ENCODE measurements around the gene ADI1.

DNA sequence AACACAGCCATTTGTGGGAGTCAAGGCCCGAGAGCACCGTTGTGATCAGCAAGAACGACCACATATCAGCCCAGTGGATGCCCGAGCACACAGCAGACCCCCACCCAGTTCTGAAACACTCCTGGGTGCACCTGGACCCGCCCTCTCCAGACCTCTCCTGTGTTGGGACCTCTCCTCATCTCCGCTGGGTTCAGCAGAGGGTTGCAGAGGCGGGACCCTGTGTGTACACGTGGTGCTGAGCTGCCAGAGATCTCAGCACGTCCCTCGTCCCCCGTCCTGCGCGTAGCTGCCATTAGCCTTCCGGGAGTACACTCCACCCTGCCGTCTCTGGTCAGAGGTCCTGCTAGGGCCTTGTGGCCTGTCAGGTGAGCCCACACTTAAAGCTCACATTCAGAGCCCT is 51.7 kb downstream of the ADI1 start:
- no peak for TF ChIP-seq RCOR1 (IDR thresholded peaks at IDR 0.05; ENCODE audit: insufficient replicate concordance, low read length)
- TF ChIP-seq, protein P1, sequence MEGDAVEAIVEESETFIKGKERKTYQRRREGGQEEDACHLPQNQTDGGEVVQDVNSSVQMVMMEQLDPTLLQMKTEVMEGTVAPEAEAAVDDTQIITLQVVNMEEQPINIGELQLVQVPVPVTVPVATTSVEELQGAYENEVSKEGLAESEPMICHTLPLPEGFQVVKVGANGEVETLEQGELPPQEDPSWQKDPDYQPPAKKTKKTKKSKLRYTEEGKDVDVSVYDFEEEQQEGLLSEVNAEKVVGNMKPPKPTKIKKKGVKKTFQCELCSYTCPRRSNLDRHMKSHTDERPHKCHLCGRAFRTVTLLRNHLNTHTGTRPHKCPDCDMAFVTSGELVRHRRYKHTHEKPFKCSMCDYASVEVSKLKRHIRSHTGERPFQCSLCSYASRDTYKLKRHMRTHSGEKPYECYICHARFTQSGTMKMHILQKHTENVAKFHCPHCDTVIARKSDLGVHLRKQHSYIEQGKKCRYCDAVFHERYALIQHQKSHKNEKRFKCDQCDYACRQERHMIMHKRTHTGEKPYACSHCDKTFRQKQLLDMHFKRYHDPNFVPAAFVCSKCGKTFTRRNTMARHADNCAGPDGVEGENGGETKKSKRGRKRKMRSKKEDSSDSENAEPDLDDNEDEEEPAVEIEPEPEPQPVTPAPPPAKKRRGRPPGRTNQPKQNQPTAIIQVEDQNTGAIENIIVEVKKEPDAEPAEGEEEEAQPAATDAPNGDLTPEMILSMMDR (conservative IDR thresholded peaks at IDR 0.05; ENCODE audit: low read depth, low read length) = no peak
- TF ChIP-seq SMC3 (IDR thresholded peaks at IDR 0.05; ENCODE audit: low read depth, low read length) = no peak
- no peak for TF ChIP-seq POLR2A (IDR thresholded peaks at IDR 0.05; ENCODE audit: low read depth, low read length)
- TF ChIP-seq ELK1 (IDR thresholded peaks at IDR 0.05; ENCODE audit: borderline replicate concordance, low read depth, low read length) = no peak
- no peak for TF ChIP-seq RAD21 (IDR thresholded peaks at IDR 0.05; ENCODE audit: low read length)
- no peak for TF ChIP-seq USF2 (IDR thresholded peaks at IDR 0.05; ENCODE audit: low read depth, low read length)
- no peak for TF ChIP-seq MAFK (IDR thresholded peaks at IDR 0.05; ENCODE audit: low read depth, low read length)
- no peak for TF ChIP-seq FOS (IDR thresholded peaks at IDR 0.05; ENCODE audit: low read depth, low read length)

Measured in IMR-90 (cell line).